NK-92 treated with Interleukin-12 subunit alpha and Interleukin-12 subunit beta, amount 100 ng/mL, for 24 hours (cell line): ENCODE results near the gene PSMD10.

Experiments
- DNase-seq: peaks from one replicate; lab custom pipeline; 2025; lab: John Stamatoyannopoulos, UW

PSMD10 gene

DNA sequence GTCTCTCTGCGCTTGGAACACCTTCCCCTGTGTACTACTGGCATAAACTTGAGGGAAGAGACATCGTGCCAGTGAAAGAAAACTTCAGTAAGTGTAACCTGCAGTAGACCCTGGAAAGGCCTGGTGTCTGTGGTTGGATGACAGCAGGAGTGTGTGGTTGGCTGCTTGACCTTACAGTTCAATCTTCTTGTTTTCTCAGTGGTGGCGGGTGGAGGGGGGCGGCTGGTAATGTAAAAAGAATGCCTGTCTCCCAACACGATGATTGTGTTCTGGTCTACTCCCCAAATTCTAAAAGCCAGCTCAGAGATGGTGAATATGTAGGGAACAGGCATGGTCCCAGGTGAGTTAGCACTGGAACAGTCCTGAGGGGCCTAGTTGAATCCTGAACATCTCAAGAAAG lies 18.6 kb downstream of the PSMD10 start:
- no peak for DNase-seq

- no peak for DNase-seq
Observed at GRCh38 chrX:108071578-108071977, 19.8 kb downstream of the PSMD10 start.

DNA sequence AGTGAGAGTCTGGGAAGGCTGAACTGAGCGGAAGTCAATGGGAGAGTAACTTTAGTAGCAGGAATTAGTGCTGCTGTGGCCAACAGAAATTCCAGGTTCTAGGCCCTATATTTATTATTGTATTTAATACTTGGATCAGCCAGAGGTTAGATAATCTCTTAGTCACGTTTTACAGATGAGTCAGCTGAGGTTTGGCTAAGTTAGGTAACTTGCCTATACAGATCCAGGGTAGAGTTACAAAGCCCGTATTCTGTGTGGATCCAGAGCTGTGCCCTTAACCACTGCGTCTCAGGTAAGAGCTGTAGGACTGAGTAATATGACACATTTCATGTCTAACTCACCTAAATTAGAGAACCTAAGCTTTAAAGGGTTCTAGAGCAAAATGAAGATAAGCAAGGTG lies 20.5 kb downstream of the PSMD10 start:
- DNase-seq, result no peak

DNA sequence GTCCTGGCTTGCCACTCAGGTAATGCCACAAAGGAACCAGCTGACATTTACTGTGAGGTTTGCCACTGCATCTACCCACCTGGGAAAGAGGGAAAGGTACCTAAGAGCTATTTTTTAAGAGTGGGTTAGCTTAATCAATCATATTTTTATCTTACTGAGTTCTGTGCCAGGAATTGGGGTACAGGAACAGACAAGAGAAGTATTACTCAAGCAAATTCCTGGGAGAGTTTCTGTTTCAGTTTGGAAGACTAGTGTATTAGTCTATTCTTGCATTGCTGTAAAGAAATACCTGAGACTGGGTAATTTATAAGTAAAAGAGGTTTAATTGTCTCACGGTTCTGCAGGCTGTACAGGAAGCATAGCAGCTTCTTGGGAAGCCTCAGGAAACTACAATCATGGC lies 23.2 kb downstream of the PSMD10 start:
- DNase-seq, result no peak

DNA sequence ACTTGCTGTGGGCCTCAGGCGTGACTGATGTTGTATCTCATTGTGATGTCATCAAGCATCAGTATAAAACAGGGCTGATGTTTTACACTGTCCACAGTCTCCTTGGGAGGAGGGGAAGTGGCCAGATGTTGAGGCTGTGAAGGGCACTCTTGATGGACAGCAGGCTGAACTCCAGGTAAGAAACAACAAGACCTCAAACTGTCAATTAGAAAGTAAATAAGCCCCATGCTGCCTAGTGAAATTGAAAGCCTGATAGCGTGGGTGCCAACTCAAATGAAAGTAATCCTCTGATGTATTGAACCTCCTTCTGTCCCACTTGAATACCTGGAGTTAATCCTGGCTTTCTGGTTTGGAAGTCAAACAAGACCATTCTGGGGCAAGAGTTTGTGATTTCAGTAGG lies 26.7 kb downstream of the PSMD10 start:
- no peak for DNase-seq

DNA sequence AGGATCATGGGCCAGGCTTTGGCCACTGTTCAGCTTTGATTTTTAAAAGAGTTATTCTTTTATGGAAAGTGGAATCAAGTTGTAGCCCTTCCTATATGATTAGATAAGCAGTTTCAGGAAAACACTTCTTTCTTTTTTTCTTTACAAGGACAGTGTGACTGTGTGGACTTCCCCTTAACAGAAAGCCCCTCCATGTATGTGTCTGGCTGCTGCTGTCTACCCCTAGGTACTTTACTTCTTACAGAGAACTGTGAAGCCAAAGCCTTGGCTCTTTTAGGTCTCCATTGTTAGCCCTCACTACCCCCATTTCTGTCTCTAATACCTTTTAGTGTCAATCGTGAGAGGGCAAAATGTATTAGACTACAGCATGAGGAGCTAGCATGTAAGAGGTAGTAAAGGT lies 27.3 kb downstream of the PSMD10 start:
- DNase-seq, result no peak

DNA sequence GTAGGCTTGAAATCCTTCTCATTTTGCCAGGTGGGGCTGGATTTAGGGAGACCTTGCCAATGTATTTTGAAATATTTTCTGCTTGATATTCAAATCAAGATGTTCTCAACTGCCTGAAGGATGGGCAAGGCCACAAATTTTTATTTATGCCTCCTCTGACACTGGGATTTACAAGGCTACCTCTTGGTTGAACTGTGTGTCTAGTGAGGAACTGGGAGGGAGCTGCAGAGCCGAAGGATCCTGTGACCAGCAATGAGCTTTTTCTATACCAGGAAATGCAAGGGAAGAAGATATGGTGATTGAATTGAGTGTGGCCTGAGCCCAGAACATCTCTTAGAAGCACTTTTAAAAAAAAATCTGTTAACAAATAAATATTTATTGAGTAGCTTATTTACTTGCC lies 31.5 kb downstream of the PSMD10 start:
- DNase-seq, result no peak

- DNase-seq, result no peak
Observed at GRCh38 chrX:108055546-108055945, 35.8 kb downstream of the PSMD10 start.

DNA sequence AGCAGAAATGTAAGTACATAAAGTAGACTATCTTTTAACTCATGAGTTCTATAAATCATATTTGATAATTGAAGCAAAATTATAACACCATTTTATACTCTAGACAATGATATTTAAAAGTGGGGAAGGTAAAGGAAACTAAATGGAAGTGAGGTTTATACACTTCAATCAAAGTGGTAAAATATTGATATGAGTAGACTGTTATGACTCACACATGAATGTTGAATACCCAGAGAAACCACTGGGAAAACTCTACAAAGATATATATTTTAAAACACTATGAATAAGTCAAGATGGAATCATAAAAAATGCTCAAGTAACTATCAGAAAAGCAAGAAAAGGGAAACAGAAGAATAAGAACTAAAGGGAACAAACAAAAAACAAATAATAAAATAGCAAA lies 38.1 kb downstream of the PSMD10 start:
- no peak for DNase-seq

DNA sequence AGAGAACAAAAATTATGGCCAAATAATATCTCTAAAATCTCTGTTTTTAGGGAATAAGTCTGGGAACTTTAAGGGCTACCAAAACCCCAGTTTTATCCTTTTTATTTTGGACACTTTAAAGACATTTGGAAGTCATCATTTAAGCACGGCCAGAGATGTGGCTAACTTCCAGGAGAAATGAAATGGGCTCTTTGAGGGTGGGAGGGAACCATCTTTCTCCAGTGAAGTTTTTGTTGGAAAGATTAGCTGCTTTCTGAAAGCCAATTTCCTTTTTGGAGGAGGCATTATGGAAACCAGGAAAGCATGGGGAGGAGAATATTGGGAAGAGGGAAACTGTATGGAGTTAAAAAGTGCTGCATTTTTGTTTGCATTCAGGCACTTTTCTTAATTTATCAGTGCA lies 41.7 kb downstream of the PSMD10 start:
- no peak for DNase-seq

- no peak for DNase-seq
Observed at GRCh38 chrX:108044554-108045256, 46.6 kb downstream of the PSMD10 start, which contains the start of gene VSIG1. Gene VSIG1, plus strand, starts transcription at chrX:108045065. Its CDS starts 66 bp downstream, at chrX:108045131.

DNA sequence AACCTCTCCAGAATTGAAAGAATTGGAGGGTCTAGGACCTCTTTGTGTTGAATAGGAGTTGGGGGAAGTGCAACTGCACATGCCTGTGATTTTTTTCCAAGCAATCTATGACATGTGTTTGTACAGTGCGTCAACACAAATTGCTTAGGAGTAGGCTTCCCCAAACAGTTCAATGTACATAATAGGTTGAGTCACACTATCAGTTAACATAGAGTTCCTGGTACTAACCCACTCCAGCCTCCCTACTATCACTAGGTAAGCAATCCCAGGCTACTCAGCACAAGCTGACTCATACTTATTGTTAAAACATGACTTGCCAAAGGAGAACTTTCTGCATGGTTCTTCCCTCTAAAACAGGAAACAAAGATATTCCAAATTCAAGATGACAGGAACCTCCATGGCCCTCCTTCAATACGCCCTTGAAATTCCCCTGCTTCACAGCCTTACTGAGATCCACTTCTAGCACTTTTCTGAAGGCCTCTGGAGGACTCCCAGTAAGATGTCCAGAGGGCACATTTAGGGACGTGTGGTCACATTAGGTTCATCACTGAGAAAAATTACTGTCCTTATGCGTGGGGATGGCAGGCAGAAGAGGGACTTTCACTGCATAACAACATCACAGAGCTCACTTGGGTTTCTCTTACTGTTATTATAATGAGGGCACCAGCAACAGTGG lies 54.9 kb downstream of the PSMD10 start:
- DNase-seq, result no peak

GRCh38 chrX:108034725-108035124 lies 56.6 kb downstream of the PSMD10 start:
- no peak for DNase-seq
